GM21528 (cell line): ENCODE data around the gene RPTOR.

Experiments
- ATAC-seq: cut with Tn5 transposase; IDR thresholded peaks from one replicate; pipeline ENCODE4 v1.9.1; 2021; ENCODE audit warnings: mild to moderate bottlenecking, moderate library complexity; ENCODE audit not compliant: unreplicated experiment, low FRiP score

RPTOR gene

DNA sequence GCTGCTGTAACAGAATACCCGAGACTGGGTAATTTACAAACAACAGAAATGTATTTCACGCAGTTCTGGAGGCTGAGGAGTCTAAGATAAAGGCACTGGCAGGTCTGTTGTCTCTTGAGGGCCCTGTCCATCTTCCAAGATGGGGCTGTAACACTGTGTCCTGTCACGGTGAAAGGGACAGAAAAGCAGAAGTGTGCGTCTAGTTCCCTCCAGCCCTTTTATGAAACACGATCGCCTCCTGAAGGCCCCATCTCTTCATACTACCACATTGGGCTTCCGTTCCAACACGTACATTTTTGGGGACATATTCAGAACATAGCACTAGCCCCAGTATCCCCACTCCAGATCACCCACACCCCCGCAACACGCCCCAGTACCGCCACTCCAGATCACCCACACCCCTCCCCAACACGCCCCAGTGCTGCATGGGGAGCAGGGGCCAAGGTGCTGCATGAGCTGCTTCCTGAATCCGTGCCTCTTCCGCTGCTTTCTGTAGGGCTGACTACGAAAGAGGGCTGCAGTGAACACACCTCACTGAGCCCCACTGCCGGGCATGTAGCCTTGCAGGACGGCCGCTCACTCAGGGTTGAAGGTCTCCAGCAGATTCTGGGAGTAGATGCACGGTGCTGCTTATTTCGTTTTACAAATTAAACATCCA is 91.9 kb downstream of the RPTOR start:
- no peak for ATAC-seq

DNA sequence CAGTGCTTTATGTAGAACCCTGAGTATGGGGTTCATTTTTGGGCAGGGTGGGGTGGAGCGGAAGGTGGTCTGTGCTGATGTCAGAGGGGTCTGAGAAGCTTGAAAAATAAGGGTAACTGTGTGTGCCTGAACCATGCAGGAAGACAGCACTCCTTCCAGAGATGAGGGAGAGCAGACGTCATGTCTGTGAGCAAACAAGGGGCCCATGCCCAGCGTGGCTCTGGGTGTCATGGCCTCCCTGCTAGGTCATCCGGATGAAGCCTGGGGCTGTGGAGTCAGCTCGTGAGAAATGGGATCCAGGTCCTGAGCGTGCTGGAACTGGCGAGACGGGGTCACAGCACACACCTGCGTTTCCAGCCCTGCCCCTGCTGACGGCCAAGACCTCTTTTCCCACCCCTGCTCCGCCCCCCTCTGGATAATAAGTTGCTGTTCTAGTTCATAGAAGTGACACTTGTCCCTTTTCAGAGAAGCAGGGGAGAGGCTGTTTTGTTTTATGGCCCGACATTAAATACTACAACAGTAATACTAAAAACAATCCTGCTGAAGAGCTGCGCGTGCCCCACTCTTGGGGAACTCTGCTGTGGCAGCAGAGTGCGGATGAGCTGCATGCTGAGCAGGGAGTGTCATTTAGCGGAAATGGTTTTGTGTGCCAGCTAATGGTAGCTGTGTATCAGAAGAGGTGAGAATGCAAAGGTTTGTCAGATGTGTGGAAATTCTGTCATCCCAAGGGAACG is 92.6 kb downstream of the RPTOR start:
- ATAC-seq, result no peak

DNA sequence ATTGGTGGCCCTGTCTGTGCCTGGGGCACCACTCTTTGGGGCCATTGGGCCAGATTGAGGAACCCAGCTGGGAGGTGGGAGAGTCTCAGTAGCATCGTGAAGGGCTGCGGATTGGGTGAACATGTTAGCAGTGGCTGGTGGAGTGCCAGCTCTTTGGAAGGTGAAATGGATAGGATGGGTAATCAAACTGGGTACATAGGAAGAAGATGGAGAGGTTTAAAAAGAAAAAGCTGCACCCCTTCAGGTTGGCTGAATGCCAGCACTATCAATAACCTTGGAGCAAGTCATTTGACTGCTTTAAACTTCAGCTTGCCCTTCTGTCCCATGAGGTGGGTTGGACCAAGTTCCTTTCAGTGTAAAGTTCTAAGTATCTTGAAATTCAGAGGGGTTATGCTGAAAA is 95.0 kb downstream of the RPTOR start:
- no peak for ATAC-seq

DNA sequence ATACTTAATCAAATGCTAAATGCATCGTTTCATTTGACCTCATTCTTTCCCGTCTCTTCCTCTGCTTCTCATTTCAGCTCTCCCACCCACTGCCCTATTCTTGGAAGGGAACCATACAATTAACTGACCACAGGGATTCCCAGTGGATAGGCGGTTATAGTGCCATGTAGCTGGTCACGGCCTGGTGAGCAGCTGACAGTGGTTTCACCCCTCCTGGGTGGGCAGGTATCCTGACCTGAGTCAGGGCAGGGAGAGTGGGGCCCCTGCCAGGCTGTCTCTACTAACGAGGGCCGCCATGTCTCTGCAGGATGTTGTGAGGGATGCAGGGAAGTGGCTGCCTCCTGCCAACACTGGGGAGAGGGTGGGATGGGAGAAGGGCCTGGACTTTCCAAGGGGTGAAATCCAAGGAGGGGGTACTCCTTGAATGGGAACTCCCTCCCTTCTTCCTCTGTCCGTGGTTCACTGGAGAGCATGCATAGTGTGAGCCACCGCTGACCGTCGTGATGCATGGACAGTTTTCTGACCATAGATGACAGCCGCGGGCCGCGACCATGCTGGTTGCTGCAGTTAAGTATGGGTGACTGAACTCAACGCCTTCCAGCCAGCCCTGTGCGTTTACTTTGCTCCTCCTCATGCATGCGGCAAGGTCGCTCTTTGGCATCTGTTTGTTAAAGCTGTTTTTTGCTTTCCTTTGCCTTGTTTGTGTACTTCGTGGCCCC is 95.9 kb downstream of the RPTOR start:
- ATAC-seq, result no peak

DNA sequence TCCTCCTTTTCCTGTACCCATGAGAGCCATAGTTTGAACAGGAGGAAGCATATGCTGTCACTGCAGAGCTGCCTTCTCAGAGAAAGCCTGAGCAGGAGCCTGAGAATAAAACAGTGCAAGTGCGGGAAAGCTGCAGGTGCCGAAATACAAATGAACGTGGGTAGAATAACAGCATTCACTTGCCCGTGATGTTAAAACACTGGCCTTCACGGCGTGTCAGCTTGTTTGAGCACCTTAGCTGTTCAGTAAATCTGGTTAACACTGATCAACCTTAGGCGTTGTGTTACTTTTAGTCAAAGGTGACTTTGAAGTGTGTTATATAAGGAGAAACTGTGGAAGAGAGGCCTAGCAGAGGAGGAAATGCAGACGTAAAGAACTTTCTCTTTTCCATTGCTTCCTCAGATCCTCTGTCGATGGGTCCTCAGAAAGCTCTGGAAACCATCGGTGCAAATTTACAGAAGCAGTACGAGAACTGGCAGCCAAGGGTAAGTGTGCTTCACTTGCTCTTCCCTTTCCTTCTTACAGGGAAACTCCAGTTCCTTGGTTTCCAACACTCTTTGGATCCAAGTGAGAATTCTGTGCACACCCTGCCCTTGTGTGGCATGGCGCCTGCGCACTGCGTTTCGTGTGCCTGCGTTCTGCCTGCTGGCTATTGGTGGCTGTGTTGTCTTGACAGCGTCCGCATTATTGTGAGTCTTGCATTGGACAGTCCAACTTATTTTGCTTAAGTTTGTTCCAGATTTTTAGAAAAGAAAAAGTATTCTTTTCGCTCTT is 98.9 kb downstream of the RPTOR start:
- ATAC-seq, result no peak

DNA sequence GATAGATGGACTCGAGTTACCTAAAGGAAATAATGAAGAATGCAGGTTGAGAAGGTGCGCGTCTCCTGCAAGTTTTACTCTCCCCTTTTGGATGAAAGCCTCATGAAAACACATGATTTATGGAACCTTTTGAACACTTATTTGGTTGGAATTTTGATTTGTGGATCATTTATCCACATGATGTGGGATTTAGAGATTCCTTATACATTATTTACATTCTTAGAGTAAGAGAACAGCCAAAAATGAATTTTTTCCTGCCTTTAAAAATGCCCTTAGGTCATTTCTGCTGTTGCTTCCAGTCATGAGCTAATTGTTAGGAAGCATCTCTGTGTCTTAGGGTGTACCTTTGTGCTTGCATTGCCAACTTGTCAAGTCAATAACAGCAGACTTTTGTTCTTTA is 99.9 kb downstream of the RPTOR start:
- no peak for ATAC-seq

DNA sequence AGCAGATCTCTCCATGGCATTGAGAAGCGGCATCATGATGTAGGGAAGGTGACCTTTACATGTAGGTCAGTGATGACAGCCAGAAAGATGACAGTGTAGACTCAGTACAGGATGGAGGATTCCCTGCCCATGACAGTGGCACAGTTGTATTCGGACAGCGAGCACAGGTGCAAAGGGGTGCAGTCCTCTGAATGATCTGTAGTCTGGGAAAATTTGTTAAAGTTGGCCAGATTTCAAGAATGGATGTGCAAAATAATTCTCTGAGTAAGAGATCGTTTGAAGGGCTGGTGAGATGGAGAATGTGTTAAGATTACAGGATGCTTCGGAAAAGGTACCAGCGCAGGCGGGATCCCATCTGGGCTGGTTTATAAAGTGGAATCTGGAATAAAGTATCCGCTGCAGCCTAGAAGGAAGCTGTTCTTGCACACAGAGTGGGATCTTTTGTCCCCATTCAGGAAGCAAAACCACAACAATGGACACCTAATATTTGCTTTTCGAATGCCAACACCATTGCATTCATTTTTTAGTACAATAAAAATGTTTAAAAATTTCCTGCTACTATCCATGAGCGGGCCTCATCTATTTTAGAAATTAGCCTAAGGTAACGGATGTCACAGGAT is 101.2 kb downstream of the RPTOR start:
- no peak for ATAC-seq

DNA sequence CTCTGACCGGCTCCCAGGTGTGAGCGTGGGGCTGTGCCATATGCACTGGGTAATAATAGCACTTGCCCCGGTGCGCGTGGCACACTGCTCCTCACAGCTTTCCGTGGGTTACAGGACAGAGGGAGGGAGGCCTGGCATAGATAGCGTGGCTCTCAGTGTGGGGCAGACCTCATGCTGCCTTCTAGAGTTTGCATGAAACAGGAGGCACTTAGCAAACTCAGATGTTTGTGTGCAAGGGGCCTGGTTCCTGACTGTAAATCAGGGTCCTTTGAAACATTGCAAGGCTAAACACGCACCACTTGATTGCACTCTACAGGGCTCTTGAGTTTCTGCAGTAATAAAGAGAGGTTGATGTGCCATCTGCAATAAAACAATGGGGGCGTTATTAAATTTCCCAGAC is 101.7 kb downstream of the RPTOR start:
- ATAC-seq, result no peak

DNA sequence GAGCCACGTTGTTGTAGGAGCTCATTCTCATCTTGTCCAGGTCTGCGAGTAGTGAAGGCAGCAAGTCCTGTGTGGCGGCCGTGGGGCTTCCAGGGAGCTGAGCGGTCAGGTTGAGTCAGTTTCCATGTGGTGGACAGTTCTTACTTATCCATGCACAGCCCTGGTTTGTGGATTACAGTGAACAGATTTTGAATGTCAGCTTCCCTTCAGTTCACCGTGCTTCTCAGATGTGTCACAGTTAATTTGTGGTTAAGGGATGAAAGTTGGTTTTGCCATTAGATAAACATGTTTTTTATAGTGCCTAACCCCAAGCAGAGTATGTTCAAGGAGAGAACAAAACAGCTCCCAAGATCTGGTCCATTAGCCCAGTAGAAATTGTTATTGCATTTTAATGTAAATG is 103.1 kb downstream of the RPTOR start:
- no peak for ATAC-seq

DNA sequence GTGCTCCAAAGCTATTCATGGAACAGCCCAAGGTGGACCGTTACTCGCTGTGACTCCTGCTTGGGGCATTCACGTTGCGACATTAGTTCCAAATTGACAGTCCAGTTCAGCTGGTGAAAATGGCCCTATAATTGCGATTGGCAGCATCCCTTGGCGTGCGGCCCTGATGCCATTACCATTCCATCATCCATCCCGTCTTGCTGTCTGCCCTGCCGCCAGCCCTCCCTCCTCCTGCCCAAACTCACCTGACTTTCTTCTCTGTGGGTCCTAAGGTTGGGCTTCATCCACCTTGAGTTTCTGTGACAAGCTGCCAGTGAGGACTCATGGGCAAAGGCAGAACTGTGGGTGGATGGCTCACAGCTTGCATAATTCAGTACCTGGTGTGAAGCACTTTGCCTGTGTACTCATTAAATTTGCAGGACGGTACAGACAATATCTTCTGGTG is 104.6 kb downstream of the RPTOR start:
- ATAC-seq, result no peak

DNA sequence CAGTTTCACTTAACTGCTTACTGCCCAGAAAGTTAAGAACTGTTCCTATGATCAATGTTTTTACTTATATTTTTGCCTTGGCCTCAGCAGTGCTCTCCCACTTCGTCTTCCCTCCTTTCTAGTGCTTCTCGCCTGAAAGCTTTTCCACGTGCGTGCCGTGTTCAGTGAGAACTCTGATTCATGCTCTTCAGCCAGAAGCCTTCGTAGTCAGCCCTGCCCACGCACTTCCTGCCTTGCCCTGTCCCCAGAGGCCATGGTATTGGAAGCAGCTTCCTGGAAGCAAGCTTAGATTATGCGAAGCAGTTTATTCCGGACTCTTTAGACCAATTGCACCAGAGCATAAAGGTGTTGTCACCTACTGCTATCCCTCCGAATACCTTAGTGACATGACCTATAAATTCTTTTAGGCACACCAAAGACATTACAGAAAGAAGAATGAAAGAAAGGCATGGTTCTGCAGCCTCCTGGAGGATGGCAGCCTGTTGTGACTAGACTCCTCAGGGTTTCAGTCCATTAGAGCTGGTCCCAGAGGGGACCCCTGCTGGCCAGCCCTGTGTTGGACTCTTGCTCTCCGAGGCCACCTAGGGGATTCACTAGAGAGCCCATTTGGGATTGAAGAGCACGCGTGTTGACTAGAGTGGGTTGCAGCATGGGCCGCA is 105.2 kb downstream of the RPTOR start:
- ATAC-seq, result no peak

DNA sequence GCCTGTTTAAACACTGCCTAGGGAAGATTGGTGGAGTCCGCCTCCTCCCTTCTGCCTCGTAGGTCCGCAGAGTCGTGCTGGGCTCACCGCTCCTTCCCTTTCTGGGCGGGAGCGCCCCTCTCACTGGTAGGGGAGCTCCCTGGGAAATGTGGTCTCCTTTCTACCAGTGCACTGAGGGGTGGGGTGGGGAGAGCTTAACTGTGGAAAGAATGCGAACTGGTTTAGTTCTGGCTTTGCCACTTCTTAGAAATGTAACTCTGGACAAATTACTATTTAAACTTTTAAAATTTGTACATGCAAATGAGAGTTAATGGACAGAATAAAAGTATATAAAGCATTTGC is 105.7 kb downstream of the RPTOR start:
- no peak for ATAC-seq

DNA sequence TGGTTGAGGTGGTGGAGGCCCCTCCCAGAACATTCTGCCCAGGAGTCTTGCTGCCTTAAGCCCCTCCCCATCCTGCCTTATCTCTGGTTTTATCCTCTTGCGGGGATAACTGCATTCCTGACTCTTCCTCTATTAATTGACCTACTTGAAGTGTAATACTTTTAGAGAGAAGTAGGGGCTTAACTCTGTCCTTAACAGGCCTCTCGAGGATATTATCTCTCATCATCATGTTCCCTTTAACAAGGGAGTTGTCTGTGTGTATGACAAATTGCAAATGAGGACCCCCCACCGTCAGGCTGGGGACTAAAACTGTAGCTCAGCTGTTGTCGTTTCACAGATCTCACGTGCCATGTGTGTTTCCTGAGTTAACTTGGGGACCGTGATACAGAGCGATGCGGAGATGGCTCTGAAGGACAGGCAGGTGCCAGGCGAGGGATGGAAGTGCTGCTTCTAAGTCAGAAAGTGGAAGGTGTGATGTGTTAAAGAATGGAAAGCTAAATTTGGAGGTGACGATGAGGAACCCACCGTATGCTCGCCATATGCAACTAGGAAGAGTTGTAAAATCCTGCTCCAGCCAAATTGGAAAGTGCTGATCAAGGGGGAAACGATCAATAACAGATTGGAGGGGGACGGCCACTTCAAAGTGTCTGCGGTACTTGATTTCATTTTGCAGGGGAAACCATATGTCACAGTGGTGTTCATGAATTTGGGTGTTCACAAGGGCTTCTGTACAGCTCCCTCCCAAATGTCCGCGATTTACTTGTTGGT is 106.3 kb downstream of the RPTOR start:
- no peak for ATAC-seq

DNA sequence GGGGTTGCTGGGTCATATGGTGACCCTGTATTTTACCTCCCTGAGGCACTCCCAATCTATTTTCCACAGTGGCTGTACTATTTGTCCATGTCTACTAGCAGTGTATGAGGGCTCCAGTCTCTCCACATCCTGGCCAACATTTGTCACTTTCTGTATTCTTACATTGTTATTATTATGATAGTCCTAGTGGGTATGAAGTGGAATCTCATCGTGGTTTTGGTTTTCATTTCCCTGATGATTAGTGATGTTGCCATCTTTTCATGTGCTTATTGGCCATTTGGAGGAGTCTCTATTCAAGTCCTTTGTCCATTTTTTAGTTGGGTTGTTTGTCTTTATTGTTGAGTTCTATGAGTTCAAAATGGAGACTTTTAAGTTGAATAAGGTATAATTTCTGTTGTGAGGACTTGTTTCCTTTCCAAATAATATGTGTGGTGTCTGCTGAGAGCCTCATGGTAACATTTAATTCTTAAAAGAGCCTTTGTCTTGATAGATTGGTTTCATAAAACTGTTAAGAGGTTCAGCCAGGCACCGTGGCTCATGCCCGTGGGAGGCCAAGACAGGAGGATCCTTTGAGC is 108.2 kb downstream of the RPTOR start:
- no peak for ATAC-seq

DNA sequence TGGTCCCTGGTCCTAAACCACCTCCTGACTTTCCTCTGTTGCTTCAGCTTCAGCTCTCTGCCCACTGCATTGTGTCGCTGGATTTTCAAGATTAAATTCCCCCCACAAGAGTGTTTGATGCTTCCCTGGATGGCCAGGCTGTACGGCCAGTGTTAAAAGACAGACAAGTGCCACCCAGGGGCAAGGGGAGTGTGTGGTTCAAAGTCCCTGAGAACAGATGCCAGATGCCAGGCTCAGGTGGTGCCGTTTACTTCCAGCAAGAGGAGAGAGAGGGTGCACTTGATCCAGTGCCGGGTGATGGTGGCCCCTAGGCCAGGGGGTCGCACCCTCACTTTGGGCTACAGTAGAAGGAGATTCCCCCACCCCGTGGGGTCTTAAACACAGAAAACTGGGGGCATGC is 109.2 kb downstream of the RPTOR start:
- ATAC-seq, result no peak

DNA sequence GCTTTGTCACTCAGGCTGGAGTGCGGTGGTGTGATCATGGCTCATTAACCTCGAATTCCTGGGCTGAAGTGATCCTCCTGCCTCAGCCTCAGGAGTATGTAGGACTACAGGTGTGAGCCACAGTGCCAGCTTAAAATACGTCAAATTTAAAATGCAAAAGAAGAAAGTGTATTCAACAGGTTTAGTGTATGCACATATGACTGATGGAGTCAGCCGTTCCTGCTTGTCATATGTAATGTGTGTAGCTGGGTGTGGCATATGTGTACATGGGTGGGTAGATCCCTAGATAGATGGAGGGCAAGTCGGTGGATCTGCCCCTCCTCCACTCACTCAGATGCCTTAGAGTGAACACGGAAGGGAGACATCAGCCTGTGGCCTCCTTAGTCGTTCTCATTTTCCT is 111.0 kb downstream of the RPTOR start:
- ATAC-seq, result no peak

DNA sequence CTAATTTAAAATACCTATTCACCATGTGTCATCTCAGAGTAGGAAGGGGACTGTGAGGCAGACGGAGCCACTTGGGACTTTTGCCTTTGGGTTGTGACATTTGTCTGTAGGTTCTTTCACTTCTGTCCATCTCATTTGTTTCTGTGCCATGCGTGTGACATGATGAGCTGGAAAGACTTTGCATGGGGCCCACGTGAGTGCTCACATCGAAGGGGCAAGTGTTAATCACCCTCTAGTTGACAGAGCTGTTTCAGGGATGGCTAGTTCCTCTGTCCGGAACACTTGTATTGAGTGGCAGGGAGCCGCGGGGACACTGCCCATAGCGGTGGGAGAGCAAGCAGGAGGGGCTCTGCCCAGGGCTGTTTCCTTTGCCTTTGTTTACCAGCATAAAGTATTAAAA is 112.0 kb downstream of the RPTOR start:
- ATAC-seq, result no peak

DNA sequence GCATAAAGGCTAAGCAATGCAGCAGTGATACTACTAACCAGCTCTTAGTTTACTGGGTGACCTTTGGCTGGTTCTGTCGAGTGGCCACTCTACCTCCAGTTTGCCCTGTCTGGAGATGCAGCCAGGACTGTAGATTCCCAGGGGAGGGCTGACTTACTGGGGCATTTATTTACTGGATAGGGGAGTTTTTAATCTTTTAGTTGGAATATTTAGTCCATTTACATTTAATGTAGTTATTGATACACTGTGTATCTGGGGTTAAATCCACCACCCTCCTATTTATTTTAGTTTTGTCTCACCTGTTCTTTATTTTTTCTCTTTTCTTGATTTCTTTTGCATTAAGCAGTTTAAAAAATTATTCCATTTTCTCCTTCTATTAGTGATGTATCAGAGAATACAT is 112.9 kb downstream of the RPTOR start:
- no peak for ATAC-seq

DNA sequence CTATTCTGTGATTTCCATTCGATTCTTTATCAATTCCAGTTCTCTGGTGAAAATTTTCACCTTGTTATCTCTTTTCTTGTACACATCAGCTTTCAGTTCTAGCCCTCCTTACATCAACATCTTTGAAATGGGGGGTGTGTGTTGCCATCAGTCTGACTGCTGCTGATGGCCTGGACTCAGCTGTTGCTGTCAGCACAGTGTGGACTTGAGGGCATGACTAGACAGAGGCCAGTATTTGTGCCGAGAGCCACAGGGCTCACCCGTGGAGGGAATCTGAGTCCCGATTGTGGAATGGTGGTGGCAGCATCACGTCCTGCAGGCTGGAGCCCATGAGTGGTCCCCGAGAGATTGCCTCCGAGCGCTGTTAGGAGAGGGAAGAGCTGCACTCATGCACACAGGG is 114.2 kb downstream of the RPTOR start:
- ATAC-seq, result no peak
